Endodermal cell (in vitro differentiated cells): ENCODE measurements around the gene VTI1A. TPM values are rescaled to one million over a fixed set of nuclear protein-coding genes. Genes with fewer than 3 reads are reported as not detected.

ENCODE experiments used
- DNase-seq: peaks from one replicate; pipeline ENCODE4 v3.0.0-alpha.2; 2017
- H3K27ac ChIP-seq: 2 replicates; pipeline ENCODE4 v1.5.1; 2013; ENCODE audit warnings: mild to moderate bottlenecking, low read depth, low read length, moderate library complexity
- H3K27me3 ChIP-seq: 2 replicates; pipeline ENCODE4 v1.6.1; 2013; ENCODE audit warnings: mild to moderate bottlenecking, low read length, moderate library complexity; ENCODE audit not compliant: insufficient read depth, control insufficient read depth, poor library complexity, severe bottlenecking
- H3K36me3 ChIP-seq: 2 replicates; pipeline ENCODE4 v1.7.0; 2013; ENCODE audit warnings: mild to moderate bottlenecking, low read length, moderate library complexity; ENCODE audit not compliant: control insufficient read depth, insufficient read depth
- H3K4me1 ChIP-seq: one replicate; pipeline ENCODE4 v1.7.0; 2013; ENCODE audit warnings: low read length; ENCODE audit not compliant: control insufficient read depth, insufficient read depth
- H3K4me3 ChIP-seq: 2 replicates; pipeline ENCODE4 v1.5.1; 2013; ENCODE audit warnings: mild to moderate bottlenecking, low read length, moderate library complexity
- H3K9ac ChIP-seq: 2 replicates; pipeline ENCODE4 v1.6.1; 2013; ENCODE audit warnings: mild to moderate bottlenecking, low read length, moderate library complexity; ENCODE audit not compliant: poor library complexity, severe bottlenecking; ENCODE audit errors: extremely low read depth
- H3K9me3 ChIP-seq: 2 replicates; pipeline ENCODE4 v1.6.1; 2013; ENCODE audit warnings: mild to moderate bottlenecking, low read length, moderate library complexity; ENCODE audit not compliant: control insufficient read depth
- H3K27ac Mint-ChIP-seq: 2 replicates; pipeline ENCODE4 v1.8.0; 2020; ENCODE audit warnings: mixed read lengths
- H3K27me3 Mint-ChIP-seq: 2 replicates; pipeline ENCODE4 v1.8.0; 2021; ENCODE audit warnings: mild to moderate bottlenecking, mixed read lengths; ENCODE audit not compliant: insufficient read depth
- H3K36me3 Mint-ChIP-seq: 2 replicates; pipeline ENCODE4 v1.8.0; 2020; ENCODE audit warnings: low read depth, mixed read lengths
- H3K4me1 Mint-ChIP-seq: 2 replicates; pipeline ENCODE4 v1.8.0; 2020; ENCODE audit warnings: mixed read lengths
- H3K4me3 Mint-ChIP-seq: 2 replicates; pipeline ENCODE4 v1.8.0; 2020; ENCODE audit warnings: mild to moderate bottlenecking, moderate library complexity, mixed read lengths
- H3K9me3 Mint-ChIP-seq: 2 replicates; pipeline ENCODE4 v1.8.0; 2020; ENCODE audit warnings: mild to moderate bottlenecking, mixed read lengths
- CTCF ChIP-seq: fragments of 200-600 bp; sonication (generic); conservative IDR thresholded peaks from 2 replicates; pipeline ENCODE4 v1.5.0; 2021; ENCODE audit warnings: antibody characterized with exemption, mild to moderate bottlenecking
- WGBS, 2 experiments: methylation state at CpG; one replicate each; pipeline versions ENCODE4 v1.1.5 to v1.1.7; 2013; ENCODE audit warnings: missing lambda C conversion rate in 2 of 2, mixed read lengths in 1 of 2; ENCODE audit not compliant: insufficient coverage in 1 of 2, insufficient read length in 1 of 2; 5-methylcytosine and 5-hydroxymethylcytosine counted together
- total RNA-seq, 2 donors: library from RNA; stranded (reverse); fragmentation: NEBNext Ultra II Directional in 1 of 2; extraction: Animal tissue kit (Norgen Biotek cat#: 25700) in 1 of 2; gene quantifications; 2 replicates in 1 of 2; 3 replicates in 1 of 2; pipeline ENCODE4 v1.2.1, GENCODE V29; 2021

The VTI1A gene
- total RNA-seq, 2 donors from 2014 or later, result 27.0 to 29.9 TPM

GRCh38 chr10:112816033-112816430, 369.0 kb downstream of the VTI1A start:
- Histone ChIP-seq H3K27ac (no peak overlapping the region), H3K27me3 (no peaks in the 10 kb centered on the region), H3K4me3 (no peak overlapping the region), H3K9me3 (no peaks in the 10 kb centered on the region), H3K4me1 (peaks cover 6% of the 10 kb centered on the region), H3K9ac (no peak overlapping the region), H3K36me3 (no peaks in the 10 kb centered on the region)
- DNase-seq, result no peak
- Mint-ChIP-seq H3K9me3 (no peaks in the 10 kb centered on the region), H3K27ac (no peak overlapping the region), H3K4me3 (no peak overlapping the region), H3K27me3 (peaks cover 3% of the 10 kb centered on the region), H3K36me3 (peaks cover 5% of the 10 kb centered on the region), H3K4me1 (peaks cover 64% of the 10 kb centered on the region)
- TF ChIP-seq CTCF, result no peak
- WGBS, 2 experiments, result 90 to 96% methylated on average over 4 of the region's 4 CpGs

GRCh38 chr10:112816891-112817290, 369.9 kb downstream of the VTI1A start:
- Histone ChIP-seq H3K27ac (no peak overlapping the region), H3K9me3 (no peaks in the 10 kb centered on the region), H3K9ac (no peak overlapping the region), H3K4me3 (no peak overlapping the region), H3K27me3 (no peaks in the 10 kb centered on the region), H3K36me3 (no peaks in the 10 kb centered on the region), H3K4me1 (peaks cover 6% of the 10 kb centered on the region)
- no peak overlapping the region for H3K27ac Mint-ChIP-seq
- peaks cover 3% of the 10 kb centered on the region for H3K27me3 Mint-ChIP-seq
- no peak overlapping the region for H3K4me3 Mint-ChIP-seq
- H3K4me1 Mint-ChIP-seq, result peaks cover 60% of the 10 kb centered on the region
- DNase-seq, result peak; percentile 38
- H3K9me3 Mint-ChIP-seq, result no peaks in the 10 kb centered on the region
- peaks cover 4% of the 10 kb centered on the region for H3K36me3 Mint-ChIP-seq
- 70 to 76% methylated on average over 13 of the region's 13 CpGs for WGBS, 2 experiments
- peak; percentile 21 for TF ChIP-seq CTCF

GRCh38 chr10:112817981-112818777, 371.2 kb downstream of the VTI1A start:
- 95 to 100% methylated on average over 3 to 13 of the region's 14 CpGs for WGBS, 2 experiments
- H3K4me1 Mint-ChIP-seq, result peaks cover 49% of the 10 kb centered on the region
- H3K9me3 ChIP-seq, result no peaks in the 10 kb centered on the region
- no peak for TF ChIP-seq CTCF
- no peak overlapping the region for H3K27ac ChIP-seq
- peaks cover 3% of the 10 kb centered on the region for H3K27me3 Mint-ChIP-seq
- H3K9ac ChIP-seq, result no peak overlapping the region
- H3K9me3 Mint-ChIP-seq, result no peaks in the 10 kb centered on the region
- H3K27ac Mint-ChIP-seq, result no peak overlapping the region
- no peak overlapping the region for H3K4me3 Mint-ChIP-seq
- no peaks in the 10 kb centered on the region for H3K27me3 ChIP-seq
- H3K36me3 Mint-ChIP-seq, result peaks cover 4% of the 10 kb centered on the region
- no peaks in the 10 kb centered on the region for H3K4me1 ChIP-seq
- no peak for DNase-seq
- H3K4me3 ChIP-seq, result no peak overlapping the region
- no peaks in the 10 kb centered on the region for H3K36me3 ChIP-seq
